ENCODE results near the gene BMAL1. TPM values are rescaled to one million over a fixed set of nuclear protein-coding genes. Genes with fewer than 3 reads are reported as not detected.

BMAL1 gene
- total RNA-seq, 1 donor from 2014 or later: 8.5 TPM

GRCh38 chr11:13357232-13357631, 79.6 kb downstream of the BMAL1 start:
- no peak for DNase-seq (ENCODE audit: low read depth)
- H3K4me3 ChIP-seq (ENCODE audit: low read depth, low read length): no peak overlapping the region
- TF ChIP-seq, protein P1, sequence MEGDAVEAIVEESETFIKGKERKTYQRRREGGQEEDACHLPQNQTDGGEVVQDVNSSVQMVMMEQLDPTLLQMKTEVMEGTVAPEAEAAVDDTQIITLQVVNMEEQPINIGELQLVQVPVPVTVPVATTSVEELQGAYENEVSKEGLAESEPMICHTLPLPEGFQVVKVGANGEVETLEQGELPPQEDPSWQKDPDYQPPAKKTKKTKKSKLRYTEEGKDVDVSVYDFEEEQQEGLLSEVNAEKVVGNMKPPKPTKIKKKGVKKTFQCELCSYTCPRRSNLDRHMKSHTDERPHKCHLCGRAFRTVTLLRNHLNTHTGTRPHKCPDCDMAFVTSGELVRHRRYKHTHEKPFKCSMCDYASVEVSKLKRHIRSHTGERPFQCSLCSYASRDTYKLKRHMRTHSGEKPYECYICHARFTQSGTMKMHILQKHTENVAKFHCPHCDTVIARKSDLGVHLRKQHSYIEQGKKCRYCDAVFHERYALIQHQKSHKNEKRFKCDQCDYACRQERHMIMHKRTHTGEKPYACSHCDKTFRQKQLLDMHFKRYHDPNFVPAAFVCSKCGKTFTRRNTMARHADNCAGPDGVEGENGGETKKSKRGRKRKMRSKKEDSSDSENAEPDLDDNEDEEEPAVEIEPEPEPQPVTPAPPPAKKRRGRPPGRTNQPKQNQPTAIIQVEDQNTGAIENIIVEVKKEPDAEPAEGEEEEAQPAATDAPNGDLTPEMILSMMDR (conservative IDR thresholded peaks at IDR 0.05; ENCODE audit: low read depth, low read length): no peak

- no peak for DNase-seq (ENCODE audit: low read depth)
- H3K4me3 ChIP-seq (ENCODE audit: low read depth, low read length): no peak overlapping the region
- TF ChIP-seq, protein P1 (conservative IDR thresholded peaks at IDR 0.05; ENCODE audit: low read depth, low read length): no peak
Measured at GRCh38 chr11:13358596-13359270, 81.1 kb downstream of the BMAL1 start.

- DNase-seq (ENCODE audit: low read depth): no peak
- TF ChIP-seq, protein P1 (conservative IDR thresholded peaks at IDR 0.05; ENCODE audit: low read depth, low read length): no peak
- no peak overlapping the region for H3K4me3 ChIP-seq (ENCODE audit: low read depth, low read length)
Measured at GRCh38 chr11:13362596-13363109, 85.1 kb downstream of the BMAL1 start.

DNA sequence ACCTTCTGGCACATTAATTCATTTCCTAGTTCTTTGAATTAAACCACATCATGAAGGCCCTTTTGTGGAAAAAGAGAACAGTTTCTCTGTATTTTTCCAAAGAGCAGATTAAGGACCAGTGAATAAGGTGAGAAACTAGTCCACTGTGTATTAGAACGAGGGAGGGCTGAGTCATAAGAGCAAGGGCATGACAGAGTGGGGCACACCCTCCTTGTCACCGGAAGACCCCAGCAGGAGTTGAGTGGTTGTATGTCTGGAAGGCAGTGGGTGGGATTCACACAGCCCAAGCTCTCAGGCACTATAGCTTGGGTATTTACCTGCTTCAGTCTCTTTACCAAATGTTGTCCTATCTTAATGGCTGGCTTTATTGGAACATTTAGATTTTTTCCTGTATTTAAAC, 86.8 kb downstream of the BMAL1 start:
- H3K4me3 ChIP-seq (ENCODE audit: low read depth, low read length): no peak overlapping the region
- TF ChIP-seq, protein P1 (conservative IDR thresholded peaks at IDR 0.05; ENCODE audit: low read depth, low read length): no peak
- no peak for DNase-seq (ENCODE audit: low read depth)

GRCh38 chr11:13366266-13367026, 88.9 kb downstream of the BMAL1 start:
- no peak for DNase-seq (ENCODE audit: low read depth)
- TF ChIP-seq, protein P1 (conservative IDR thresholded peaks at IDR 0.05; ENCODE audit: low read depth, low read length): no peak
- H3K4me3 ChIP-seq (ENCODE audit: low read depth, low read length): no peak overlapping the region

- no peak overlapping the region for H3K4me3 ChIP-seq (ENCODE audit: low read depth, low read length)
- TF ChIP-seq, protein P1 (conservative IDR thresholded peaks at IDR 0.05; ENCODE audit: low read depth, low read length): peak; percentile 11
- no peak for DNase-seq (ENCODE audit: low read depth)
Measured at GRCh38 chr11:13367115-13367514, 89.5 kb downstream of the BMAL1 start.

Data from epithelial cell of proximal tubule (primary cell).